Fibroblast of lung (primary cell): Measurements from ENCODE around the gene SLAIN1. TPM values are rescaled to one million over a fixed set of nuclear protein-coding genes. Genes with fewer than 3 reads are reported as not detected.

Source experiments
- DNase-seq, 2 donors: peaks; one replicate each; pipeline versions ENCODE4 v3.0.0 to v3.0.0-alpha.2; 2010; ENCODE audit warnings: low read depth in 2 of 2
- H2AFZ ChIP-seq: 2 replicates; pipeline ENCODE4 v1.5.1; 2012; ENCODE audit warnings: low read length, control low read depth, inconsistent platforms
- H3K27ac ChIP-seq: 2 replicates; pipeline ENCODE4 v1.5.1; 2011; ENCODE audit warnings: low read length, control low read depth; ENCODE audit not compliant: insufficient read depth
- H3K27me3 ChIP-seq: 2 replicates; pipeline ENCODE4 v1.5.1; 2011; ENCODE audit warnings: mild to moderate bottlenecking, low read length; ENCODE audit not compliant: control insufficient read depth, insufficient read depth
- H3K36me3 ChIP-seq: 2 replicates; pipeline ENCODE4 v1.5.1; 2011; ENCODE audit warnings: low read length; ENCODE audit not compliant: control insufficient read depth, insufficient read depth
- H3K4me1 ChIP-seq: 2 replicates; pipeline ENCODE4 v1.5.1; 2011; ENCODE audit warnings: low read length; ENCODE audit not compliant: control insufficient read depth, insufficient read depth; ENCODE audit errors: extremely low read depth
- H3K4me2 ChIP-seq: 2 replicates; pipeline ENCODE4 v1.5.1; 2011; ENCODE audit warnings: low read length, control low read depth; ENCODE audit not compliant: insufficient read depth; ENCODE audit errors: extremely low read depth
- H3K4me3 ChIP-seq, 4 experiments: fragments of 200-600 bp in 1 of 4; sonication (generic) in 1 of 4; replicated peaks in 1 of 4; 2 replicates each; pipeline ENCODE4 v1.5.1; 2011 to 2016; ENCODE audit warnings: low read length in 4 of 4, low read depth in 3 of 4, mild to moderate bottlenecking in 3 of 4, control low read depth in 2 of 4, inconsistent platforms in 1 of 4, mixed read lengths in 1 of 4; ENCODE audit not compliant: insufficient read depth in 1 of 4; ENCODE audit errors: control extremely low read depth in 1 of 4
- H3K79me2 ChIP-seq: 2 replicates; pipeline ENCODE4 v1.5.1; 2012; ENCODE audit warnings: mild to moderate bottlenecking, low read length, inconsistent platforms; ENCODE audit not compliant: control insufficient read depth, insufficient read depth
- H3K9ac ChIP-seq: 2 replicates; pipeline ENCODE4 v1.5.1; 2011; ENCODE audit warnings: mild to moderate bottlenecking, low read length, control low read depth; ENCODE audit not compliant: insufficient read depth
- H3K9me3 ChIP-seq: 2 replicates; pipeline ENCODE4 v1.5.1; 2012; ENCODE audit warnings: low read depth, low read length; ENCODE audit not compliant: control insufficient read depth, insufficient read depth
- H4K20me1 ChIP-seq: 2 replicates; pipeline ENCODE4 v1.5.1; 2011; ENCODE audit warnings: low read length; ENCODE audit not compliant: control insufficient read depth, insufficient read depth; ENCODE audit errors: extremely low read depth
- CTCF ChIP-seq, 2 donors: IDR thresholded peaks in 1 of 2; conservative IDR thresholded peaks in 1 of 2; 1 replicate in 1 of 2; 2 replicates in 1 of 2; pipeline ENCODE4 v1.5.1; 2011 to 2012; ENCODE audit warnings: low read length in 2 of 2, control low read depth in 1 of 2, inconsistent platforms in 1 of 2, low read depth in 1 of 2, mild to moderate bottlenecking in 1 of 2
- EZH2 ChIP-seq: IDR thresholded peaks from 2 replicates; pipeline ENCODE4 v1.5.1; 2012; ENCODE audit warnings: low read length, control low read depth, mild to moderate bottlenecking; ENCODE audit errors: missing control alignments
- polyA plus RNA-seq, 2 donors: library from polyadenylated mRNA; depleted of rRNA in 1 of 2; stranded (reverse) in 1 of 2; unstranded in 1 of 2; fragments of >200 nt; gene quantifications; 2 replicates each; pipeline ENCODE4 v1.2.1, GENCODE V29; 2011 to 2012; ENCODE audit warnings: missing spikeins in 1 of 2
- total RNA-seq: library from RNA; depleted of rRNA; stranded (reverse); fragments of >200 nt; gene quantifications from 2 replicates; pipeline ENCODE4 v1.2.1, GENCODE V29; 2014

Gene SLAIN1
- total and polyA plus RNA-seq, 2 donors (not counting 1 experiment from before 2014, with no cell fraction given) = 0.54 to 2.6 TPM

DNA sequence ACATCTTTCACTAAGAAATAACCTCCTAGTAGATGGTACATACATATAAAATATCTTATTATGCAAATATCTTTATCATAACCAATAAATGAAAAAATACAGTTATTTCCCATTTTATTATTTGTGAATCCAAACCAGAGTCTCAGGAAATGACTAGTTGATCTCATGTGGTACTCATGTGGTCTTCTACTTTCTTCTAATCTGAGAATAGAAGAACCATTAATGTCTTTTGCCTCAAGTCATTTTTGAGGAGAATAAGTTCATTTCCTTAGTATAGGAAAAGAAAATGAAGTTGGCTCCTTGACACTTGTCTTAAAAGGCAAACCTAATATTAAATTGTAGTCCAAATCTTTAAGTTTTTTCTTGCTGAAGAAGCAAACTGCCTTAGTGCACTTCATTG, 114.5 kb downstream of the SLAIN1 start:
- no peak for TF ChIP-seq EZH2
- TF ChIP-seq CTCF (conservative IDR thresholded peaks at IDR 0.05 in 1 of 2, IDR thresholded peaks at IDR 0.05 in 1 of 2; ENCODE audit: low read depth in 1 of 2, low read length in 2 of 2) = no peak
- no peaks in the 10 kb centered on the region for H3K9me3 ChIP-seq
- no peak for DNase-seq
- H3K4me3 ChIP-seq = no peak overlapping the region
- no peaks in the 10 kb centered on the region for H3K27me3 ChIP-seq
- no peak overlapping the region for H3K9ac ChIP-seq
- H3K4me2 ChIP-seq = no peak overlapping the region
- no peaks in the 10 kb centered on the region for H3K36me3 ChIP-seq
- H4K20me1 ChIP-seq = no peaks in the 10 kb centered on the region
- no peak overlapping the region for H3K27ac ChIP-seq
- no peaks in the 10 kb centered on the region for H3K4me1 ChIP-seq
- no peaks in the 10 kb centered on the region for H3K79me2 ChIP-seq
- no peak overlapping the region for H2AFZ ChIP-seq

Other genes starting within 250 kb of the SLAIN1 start
- gene SCEL, start 162.0 kb upstream of the SLAIN1 start, total RNA-seq = not detected in 2 replicates
- not detected in 2 replicates for gene SCEL, start 162.0 kb upstream of the SLAIN1 start, polyA plus RNA-seq
- 0.99 and 1.3 TPM in 2 replicates for gene EDNRB, start 221.1 kb downstream of the SLAIN1 start, total RNA-seq
- 1.1 and 2.6 TPM in 2 replicates for gene EDNRB, start 221.1 kb downstream of the SLAIN1 start, polyA plus RNA-seq